Left renal cortex interstitium (tissue), 4 donors: ENCODE measurements around the gene TSPO. TPM values are rescaled to one million over a fixed set of nuclear protein-coding genes. Genes with fewer than 3 reads are reported as not detected.
"Not testable (repeated sequence)": the region's sequence is repeated elsewhere in the genome, so short reads cannot be mapped to it uniquely, and the experiment has no call there.

ENCODE experiments used
- DNase-seq, 4 donors: peaks; one replicate each; pipeline ENCODE4 v3.0.0-alpha.2; 2013; ENCODE audit warnings: low read depth in 4 of 4, low spot score in 2 of 4, missing footprints in 1 of 4
- polyA plus RNA-seq, 4 donors: library from polyadenylated mRNA; unstranded; fragments of 120-200 nt; gene quantifications; one replicate each; pipeline ENCODE4 v1.2.1, GENCODE V29; 2013; ENCODE audit not compliant: insufficient read length in 4 of 4

TSPO gene
- polyA plus RNA-seq = 10 to 100 TPM; 19.6 to 43.7 (median 29.7) TPM

- DNase-seq = no peak
Observed at GRCh38 chr22:43151251-43152002, at the start of gene TSPO. TSS of gene TSPO (plus strand) at chr22:43151559. CDS start at chr22:43159239, 7,680 bp downstream.

DNA sequence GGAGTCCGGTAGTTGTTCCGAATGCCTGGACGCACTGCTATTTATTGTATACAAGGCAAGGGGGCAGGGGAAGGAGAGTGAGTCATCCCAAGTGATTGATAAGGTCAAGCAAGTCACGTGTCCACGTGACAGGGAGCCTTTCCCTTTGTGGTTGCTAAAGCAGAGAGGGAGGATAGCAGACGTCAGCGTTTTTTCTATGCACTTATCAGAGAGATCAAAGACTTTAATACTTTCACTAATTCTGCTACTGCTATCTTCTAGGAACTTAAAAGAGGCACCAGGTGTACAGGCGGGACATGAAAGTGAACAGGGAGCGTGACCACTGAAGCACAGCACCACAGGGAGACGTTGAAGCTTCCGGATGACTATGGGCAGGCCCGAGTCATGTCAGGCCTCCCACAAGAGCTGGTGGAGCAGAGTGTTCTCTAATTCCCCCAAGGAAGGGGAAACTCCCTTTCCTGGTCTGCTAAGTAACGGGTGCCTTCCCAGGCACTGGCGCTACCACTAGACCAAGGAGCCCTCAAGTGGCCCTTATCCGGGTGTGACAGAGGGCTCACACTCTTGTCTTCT lies 47.2 kb upstream of the TSPO start:
- not testable (repeated sequence) for DNase-seq

GRCh38 chr22:43104950-43105349 lies 46.4 kb upstream of the TSPO start:
- not testable (repeated sequence) for DNase-seq

GRCh38 chr22:43106302-43106701 lies 45.1 kb upstream of the TSPO start:
- DNase-seq = no peak

GRCh38 chr22:43109511-43109910 lies 41.8 kb upstream of the TSPO start:
- DNase-seq = no peak

DNA sequence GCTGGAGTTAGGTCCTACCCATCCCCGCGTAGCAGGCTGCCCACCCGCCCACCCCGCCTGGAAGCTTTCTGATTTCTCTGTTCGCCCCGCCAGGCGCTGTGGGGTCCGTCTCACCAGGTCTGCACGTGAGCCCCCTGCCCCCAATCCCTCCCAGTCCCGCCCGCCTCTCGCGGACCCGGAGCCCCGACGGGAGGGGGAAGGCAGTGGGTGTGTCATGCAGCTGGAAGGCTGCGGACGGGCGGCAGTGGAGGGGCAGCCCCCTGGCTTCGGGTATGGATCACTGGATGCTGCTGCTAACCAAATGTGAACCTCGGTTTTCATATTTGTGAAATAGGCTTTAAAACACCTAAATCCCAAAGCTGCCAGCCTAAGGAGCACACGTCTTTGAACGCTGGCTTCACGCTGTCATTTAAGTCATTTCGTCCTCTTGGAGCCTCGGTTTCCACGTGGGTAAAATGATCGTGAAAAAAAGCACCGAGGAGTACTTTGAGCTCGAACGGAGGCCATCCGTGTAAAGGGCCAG lies 41.4 kb upstream of the TSPO start:
- no peak for DNase-seq

GRCh38 chr22:43110444-43110926 lies 40.9 kb upstream of the TSPO start, which contains the start of gene BIK:
TSS of gene BIK (plus strand) at chr22:43110750. CDS start at chr22:43124023, 13,273 bp downstream.
- no peak for DNase-seq

DNA sequence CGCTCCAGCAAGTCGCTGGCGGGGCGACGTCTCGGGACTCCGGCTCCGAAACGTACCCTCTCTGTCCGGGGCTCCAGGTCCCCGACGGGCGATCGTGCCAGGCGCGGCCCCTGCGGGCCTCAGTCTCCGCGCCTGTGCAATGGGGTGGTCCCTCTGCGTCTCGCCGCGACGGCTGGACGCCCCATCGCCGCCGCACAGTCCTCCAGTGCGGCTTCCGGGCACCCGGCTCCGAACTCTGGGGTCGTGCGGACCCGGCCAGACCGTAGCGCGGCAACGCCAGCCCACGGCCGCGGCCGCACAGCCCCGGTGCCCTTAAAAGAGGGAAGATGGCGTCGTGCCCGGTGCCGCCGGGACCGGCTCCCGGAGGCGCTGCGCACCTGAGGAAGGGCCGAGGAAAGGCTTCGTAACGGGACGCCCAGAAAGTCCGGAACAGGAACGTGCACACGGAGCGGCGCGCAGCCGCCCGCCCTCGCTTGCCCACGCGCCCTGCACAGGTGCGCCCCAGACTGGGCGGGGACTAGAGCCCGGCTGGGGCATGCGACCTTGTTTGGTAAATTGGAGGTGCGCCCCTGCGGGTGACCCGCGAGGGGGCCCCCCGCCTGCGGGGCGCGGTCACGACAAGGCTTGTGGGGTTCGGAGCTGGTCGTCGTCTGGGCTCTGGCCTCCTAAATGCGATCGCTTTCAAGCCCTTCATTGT lies 40.3 kb upstream of the TSPO start:
- DNase-seq = no peak

DNA sequence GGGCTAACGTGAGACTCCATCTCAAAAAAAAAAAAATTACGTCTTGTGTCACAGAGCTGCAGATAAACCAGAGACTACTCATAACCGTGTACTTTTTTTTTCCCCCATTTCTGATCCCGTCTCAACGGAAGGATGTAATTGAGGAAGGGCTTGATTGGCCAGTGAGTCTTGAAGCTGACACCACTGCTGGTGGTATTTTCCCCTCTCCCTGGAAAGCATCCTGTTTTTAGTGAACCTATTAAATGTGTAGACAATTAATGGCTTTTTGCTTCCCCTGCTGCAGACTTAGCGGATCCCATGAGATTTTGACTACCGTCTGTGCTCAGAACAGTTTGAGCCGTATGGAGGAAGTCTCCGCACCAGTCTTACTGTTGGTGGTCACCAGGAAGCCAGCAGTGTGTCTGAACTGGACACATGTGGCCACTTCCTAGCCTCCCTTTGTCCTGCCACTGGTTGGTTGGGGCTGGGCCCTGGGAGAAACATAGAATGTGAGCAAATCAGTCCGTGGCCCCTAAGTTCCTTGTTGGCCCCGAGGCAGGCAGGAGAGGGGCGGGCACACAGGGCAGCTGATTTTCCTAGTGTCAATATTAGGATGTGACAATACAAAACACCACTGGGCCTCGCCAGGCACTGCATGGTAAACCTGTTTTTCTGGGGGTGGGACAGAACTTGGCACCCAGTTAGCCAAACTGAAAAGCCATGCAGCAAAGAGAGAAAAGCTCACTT lies 37.7 kb upstream of the TSPO start:
- no peak for DNase-seq

DNA sequence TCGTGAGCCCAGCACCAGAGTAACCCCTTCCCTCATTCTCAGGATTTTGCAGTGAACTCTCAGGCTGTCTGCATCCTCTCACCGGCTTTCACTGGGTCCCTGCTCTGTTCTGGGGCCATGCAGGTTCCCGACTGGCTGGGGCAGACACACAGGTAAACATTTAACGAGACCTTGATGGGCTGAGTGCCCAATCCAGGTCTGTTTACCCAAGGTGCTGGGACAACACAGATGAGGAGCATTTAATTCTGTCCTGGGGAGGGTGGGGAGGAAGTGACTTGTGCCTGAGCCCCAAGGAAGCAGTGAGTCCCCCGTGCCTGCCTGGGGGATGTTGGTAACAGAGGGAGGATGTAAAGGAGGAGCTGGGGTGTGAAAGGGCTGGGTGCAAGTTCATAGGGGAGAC lies 36.4 kb upstream of the TSPO start:
- no peak for DNase-seq

DNA sequence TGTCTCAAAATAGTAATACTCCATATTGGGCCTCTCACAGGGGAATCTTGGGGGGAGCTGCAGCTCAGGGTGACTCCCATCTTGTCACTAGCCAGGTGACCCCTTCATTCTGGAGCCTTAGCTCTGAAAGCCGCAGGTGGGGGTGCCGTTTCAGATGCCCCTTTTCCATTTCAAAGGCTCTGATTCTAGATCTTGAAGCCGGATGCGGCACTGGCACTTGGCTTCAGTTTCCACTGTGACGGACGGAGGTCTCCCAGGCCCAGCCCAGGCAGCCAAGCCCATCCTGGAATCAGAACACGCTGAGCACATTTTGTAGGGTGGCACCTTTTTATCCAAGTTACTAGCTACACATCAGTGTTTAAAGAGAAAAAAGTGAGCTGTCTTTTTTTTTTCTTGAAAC lies 34.4 kb upstream of the TSPO start:
- DNase-seq = no peak

DNA sequence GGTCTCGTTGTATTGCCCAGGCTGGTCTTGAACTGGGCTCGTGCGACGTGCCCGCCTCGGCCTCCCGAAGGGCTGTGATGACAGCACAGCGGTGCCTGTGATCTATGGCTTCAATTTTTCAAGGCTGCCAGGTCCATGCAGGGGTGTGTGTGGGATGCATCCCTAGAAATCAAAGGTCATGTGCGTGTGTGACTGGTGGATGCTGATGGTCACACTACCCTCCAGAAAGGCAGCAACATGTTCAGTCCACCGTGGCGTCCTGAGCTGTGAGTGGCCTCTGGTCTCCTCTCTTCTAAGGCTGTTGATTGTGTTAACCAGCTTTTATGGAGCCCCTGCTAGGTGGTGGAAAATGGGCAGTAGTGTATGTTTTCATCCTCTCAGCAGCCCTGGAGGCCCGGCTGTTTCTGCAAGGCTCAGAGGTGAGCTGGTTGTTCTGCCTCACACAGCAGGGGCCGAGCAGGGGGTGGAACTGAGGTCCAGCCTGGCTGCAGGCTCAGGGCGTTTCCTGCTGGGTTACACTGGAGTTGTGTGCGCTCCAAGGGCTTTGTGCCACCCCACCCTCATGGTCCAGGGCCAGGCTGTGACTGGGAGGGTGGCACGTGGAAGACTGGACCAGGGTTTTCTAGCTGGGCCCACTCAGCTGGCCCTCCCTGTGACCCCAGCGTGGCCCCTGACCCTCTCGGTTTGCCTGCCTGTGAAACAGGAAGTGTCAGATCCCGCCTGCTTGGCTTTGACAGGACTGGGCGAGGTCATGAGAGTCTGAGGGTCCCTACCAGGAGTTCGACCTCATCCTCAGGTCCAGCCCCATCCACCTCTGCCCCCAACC lies 33.1 kb upstream of the TSPO start:
- DNase-seq = no peak

GRCh38 chr22:43118953-43119458 lies 32.4 kb upstream of the TSPO start:
- DNase-seq = no peak

DNA sequence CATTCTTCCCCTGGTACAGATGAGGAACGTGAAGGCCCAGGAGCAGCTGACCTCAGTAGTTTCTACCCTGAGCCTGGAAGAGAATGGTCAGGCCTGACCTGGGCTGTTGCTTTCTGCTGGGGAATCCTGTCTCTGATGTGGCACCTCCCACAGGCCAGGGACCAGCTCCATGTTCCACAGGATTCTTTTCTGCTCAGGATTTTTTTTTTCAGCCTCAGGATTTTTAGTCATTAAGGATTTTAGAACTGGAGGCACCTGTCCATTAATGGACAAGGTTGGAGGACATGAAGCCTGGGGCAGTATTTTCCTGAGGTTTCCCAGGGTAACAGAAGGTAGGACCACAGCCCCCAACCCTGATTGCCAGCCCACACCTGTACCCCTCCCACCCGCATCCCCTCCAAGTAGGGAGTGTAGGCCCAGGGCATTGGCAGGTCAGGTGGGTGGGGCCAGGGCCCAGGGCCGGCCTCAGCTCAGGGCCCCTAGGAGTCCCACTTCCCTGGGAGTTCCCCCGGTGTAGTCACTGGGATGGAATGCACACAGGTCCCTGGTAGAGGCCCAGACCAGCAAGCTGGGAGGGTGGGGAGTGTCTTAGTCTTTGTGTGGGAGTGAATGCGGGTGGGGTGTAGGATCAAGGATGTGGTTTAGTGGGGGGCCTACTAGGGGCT lies 24.7 kb upstream of the TSPO start:
- no peak for DNase-seq

DNA sequence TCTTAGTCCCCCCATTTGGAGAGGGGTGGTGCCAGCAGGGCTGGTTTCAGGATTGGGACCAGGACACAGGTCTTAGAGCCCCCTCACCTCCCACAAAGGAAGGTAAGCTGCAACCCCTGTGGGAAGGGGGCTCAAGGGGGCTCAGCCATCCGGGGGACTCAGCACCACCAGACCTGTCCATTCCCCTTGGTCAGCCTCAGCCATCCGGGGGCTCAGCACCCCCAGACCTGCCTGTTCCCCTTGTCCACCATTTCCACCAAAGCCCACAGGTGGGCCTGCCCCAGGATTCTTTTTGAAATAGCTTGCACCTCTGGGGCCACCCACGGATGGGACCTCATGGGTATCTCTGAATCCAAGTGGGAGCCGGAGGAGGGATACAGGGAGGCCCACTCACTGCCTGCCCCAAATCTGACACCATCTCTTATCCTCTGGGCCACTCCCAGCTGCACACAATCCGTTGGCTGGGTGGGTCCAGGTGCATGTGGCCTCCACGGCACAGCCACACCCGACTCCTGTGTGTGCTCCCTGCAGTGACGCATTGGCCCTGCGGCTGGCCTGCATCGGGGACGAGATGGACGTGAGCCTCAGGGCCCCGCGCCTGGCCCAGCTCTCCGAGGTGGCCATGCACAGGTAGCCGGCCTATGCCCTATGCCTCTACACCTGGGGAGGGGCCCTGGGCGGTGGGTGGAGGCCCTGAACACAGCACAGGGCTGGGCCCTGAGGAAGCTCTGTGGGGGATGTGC lies 24.0 kb upstream of the TSPO start:
- no peak for DNase-seq

GRCh38 chr22:43128116-43128515 lies 23.2 kb upstream of the TSPO start:
- DNase-seq = no peak

GRCh38 chr22:43128928-43129424 lies 22.4 kb upstream of the TSPO start:
- DNase-seq = no peak
